A673 (cell line): ENCODE results near the gene IL23R.

ENCODE experiments used
- CTCF ChIP-seq: fragments of 300-800, 200-600 bp; sonication (generic); conservative IDR thresholded peaks from 2 replicates; pipeline ENCODE4 v1.5.1; 2017; ENCODE audit warnings: low read depth, mild to moderate bottlenecking, antibody characterized with exemption, low read length, moderate library complexity, mixed read lengths
- EZH2 ChIP-seq: fragments of 200-600 bp; sonication (generic); IDR thresholded peaks from 2 replicates; pipeline ENCODE4 v1.6.1; 2017; ENCODE audit warnings: borderline replicate concordance, low read depth, mild to moderate bottlenecking, mixed read lengths, antibody characterized with exemption, low read length; ENCODE audit not compliant: poor library complexity, severe bottlenecking

GRCh38 chr1:67135354-67135753 is 30.9 kb upstream of the IL23R start:
- TF ChIP-seq CTCF (no peak), EZH2 (no peak)
